M059J (cell line): ENCODE measurements around the gene IL18R1. TPM values are rescaled to one million over a fixed set of nuclear protein-coding genes. Genes with fewer than 3 reads are reported as not detected.

Experiments
- DNase-seq: peaks from one replicate; pipeline ENCODE4 v3.0.0-alpha.2; 2012; ENCODE audit warnings: low read depth
- total RNA-seq: library from RNA; depleted of rRNA; stranded (reverse); fragments of >200 nt; shearing (Covaris generic); gene quantifications from 2 replicates; pipeline ENCODE4 v1.2.3, GENCODE V29; 2014

IL18R1 gene
- total RNA-seq, 1 experiment from 2014 or later, result not detected

DNA sequence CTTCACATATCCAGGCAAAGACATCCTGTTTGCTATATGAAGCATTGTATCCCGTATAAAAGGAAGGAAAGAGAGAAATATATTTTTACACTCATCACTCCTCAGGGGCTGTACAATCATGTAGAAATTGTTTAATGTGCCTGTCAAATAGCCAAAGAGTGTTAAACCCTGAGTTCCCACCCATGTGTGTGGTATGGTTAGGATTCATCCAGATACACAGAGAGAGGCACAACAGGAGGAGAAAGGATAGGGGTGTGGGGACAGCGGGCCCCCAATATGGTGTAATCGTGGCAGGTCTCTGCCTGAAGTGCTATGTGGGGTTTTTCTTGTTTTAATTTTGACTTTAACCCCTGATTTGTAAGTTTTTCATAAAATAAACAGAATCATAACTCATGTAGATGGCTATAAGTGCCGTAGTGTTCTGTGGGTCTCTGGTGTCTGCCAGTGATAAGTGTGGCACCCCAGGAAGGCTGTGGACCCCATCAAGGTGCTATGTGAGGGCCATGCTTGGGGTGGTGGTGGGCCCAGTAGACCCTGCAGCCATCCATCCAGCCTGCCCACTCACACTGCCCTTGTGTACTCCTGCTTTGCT lies 10.2 kb upstream of the IL18R1 start:
- no peak for DNase-seq

DNA sequence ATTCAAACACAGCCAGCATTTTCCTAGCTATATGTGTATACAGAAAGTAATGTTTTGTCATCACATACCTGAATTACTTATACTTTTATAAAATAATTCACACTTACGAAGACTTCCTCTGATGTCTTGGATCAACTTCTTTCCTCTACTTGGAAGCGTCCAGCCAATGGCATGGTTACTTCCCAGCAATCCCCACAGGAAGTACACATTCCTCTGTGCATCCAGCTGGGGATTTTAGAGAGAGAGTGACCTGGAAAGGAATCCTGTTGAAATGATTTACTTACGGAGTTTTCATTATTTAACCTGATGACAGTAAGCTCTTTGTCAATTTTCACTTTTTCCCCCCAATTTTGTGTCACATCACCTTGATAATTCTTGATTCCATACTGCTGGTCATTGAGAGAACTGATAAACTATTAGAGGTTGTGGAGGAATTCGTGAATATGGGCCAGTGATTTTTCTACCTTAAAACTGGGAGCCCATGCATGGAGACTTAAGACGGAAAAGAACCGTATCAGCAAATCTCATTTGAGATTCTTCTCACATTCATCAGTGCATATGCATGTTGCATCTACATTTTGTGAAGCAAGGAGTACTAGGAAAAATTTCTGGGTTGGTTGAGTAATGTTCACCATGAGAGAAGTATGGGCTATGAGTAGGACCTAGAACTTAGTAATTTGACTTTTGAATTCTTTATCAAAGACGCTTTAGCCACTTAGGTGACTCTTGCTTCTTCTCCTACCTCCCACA lies 9.0 kb upstream of the IL18R1 start:
- no peak for DNase-seq

DNA sequence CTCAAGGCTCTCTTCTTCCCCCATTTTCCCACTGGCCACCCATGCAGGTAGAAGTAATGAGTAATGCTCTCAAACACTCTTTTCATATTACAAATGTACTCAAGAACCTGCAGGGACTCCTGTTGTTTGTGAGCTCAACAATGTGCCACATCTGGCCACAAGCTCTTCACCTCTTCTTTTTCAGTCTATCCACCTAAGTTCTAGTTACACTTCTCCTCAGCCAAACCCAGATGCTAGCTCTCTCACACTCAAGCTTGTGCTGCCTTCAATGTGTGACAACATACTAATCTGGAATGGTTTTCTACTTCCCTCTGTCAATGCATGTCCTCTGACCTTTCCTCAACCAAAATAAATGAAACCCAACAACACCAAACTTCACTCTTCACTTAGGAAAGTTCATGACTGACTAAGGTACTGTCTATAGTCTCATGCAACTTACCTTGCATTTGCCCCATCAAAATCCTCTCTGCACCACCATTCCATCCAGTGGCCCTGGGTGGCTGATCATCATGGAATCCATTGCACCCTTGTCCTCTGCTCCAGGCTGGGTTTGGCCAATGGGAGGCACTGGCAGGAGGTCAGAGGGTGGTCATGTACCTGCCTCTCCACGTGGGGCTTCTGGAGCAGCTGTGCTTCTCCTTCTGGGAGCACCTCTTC lies 5.3 kb upstream of the IL18R1 start:
- DNase-seq, result no peak

DNA sequence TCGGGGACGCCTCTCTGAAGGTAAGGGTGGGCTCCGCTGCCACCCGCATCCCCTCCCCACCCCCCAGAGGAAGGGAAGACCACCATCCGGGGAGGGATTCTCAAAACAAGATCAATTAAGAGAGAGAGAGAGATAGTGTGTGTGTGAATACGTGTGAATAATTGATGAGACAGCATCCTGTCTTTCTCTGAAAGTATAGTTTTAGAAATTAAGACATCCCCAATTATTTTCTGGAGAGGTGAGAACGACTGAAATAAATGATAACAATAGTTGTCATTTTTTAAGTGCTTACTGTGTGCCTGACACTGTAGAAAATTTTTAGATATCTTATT lies 751 bp downstream of the IL18R1 start:
- no peak for DNase-seq

DNA sequence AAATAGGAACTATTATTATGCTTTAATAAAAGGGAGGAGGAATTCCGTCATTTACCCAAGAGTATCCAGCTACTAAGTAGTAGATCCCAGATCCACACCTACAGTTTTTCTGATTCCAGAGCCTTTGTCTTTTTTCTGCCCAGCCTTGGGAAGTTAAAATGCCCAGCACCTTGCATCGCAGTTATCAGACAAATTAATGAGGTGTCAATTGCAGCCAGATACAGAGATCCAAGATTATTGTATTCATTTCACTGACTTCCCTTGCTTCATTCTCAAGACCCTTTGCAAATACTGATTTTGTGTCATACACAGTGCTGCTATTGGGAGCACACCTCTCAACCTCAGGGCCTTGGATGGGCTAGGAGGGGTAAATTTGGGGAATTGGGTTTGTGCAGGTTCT lies 1.1 kb downstream of the IL18R1 start:
- DNase-seq, result no peak

DNA sequence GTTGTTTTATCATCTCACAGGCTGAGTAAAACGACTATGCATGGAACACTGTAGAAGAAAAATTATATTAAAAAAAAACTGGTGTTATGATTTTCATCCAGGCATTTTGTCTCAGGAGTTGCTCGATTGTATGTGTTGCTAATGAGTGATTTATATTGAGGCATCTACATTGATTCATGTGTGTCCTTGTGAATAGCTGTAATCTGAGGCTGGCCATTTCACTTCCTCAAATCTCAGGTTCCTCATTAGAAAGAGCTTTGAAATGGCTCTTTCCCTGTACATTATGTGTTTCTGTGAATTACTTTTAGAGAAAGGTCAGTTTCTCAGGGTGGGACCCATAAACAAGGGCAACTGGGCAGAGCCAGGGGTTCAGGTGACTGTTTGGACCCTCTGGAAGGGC lies 2.3 kb downstream of the IL18R1 start:
- no peak for DNase-seq

DNA sequence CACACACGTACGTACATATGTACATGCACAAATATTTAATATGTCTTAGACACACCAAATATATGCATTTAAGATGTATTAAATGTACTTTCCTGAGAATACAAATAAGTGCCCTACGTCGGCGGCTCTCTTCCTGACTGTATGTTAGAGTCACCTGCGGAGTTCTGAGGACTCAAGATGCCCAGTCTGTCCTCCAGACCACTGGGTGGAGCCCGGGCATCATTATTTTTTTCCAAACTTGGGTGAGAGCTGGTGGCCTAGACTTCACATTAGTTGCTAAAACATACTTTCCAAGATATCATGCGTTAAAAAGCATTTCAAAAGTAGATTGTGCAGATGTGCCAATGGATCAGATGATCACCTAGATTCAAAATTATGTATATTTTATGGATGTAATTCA lies 2.9 kb downstream of the IL18R1 start:
- DNase-seq, result no peak

DNA sequence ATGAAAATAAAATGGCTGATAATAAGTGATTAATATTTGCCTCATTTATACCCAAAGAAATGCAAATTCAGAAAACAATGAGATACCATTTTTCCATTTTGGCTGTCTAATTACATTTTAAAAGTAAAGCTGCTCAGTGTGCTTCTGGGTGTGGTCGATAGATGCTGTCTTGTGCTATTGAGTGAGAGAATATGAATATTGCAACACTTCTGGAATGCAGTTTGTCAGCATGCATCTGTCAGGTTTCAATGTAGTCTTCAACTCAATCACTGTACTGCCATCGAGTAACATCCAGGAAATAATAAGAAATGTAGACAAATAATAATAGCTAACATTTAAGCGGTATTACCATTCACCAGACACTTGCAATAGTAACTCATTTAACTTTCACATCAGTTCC lies 3.9 kb downstream of the IL18R1 start:
- DNase-seq, result no peak

DNA sequence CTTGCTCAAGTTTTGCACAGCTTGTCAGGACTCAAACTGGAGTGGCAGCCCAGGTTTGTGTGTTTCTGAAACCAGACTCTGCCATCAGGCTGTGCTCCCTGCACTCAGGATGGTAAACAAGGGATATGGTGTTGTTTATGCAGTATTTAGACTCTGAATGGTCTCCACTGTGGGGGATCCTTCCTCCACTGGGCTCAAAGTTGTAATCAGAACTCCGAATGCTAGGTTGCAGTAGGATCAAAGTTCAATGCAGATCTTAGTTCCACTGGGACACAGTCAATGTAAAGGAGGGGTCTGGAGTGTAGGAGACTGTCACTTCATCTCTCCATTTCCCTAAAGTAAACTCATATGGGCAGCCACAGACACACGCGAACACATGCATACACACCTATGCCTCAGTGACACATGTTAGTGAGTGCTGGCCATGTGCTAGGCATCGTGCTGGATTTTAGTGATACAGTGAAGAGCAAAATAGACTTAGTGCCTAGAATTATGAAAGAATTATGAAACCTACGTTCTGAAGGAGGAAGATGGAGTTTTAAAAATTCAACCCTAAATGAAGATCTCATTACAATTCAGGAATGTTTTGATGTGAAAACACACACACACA lies 6.1 kb downstream of the IL18R1 start:
- no peak for DNase-seq

DNA sequence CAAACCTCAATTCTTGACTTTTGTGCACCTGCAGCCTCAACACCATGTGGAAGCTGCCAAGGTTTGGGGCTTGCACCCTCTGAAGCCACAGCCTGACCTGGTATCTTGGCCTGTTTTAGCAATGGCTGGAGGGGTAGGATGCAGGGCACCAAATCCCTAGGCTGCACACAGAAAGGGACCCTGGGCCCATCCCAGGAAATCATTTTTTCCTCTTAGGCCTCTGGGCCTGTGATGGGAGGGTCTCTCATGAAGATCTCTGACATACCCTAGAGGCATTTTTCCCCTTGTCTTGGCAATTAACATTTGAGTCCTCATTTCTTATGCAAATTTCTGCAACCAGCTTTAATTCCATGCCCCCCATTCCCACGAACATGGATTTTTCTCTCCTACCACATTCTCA lies 10.2 kb downstream of the IL18R1 start:
- no peak for DNase-seq

DNA sequence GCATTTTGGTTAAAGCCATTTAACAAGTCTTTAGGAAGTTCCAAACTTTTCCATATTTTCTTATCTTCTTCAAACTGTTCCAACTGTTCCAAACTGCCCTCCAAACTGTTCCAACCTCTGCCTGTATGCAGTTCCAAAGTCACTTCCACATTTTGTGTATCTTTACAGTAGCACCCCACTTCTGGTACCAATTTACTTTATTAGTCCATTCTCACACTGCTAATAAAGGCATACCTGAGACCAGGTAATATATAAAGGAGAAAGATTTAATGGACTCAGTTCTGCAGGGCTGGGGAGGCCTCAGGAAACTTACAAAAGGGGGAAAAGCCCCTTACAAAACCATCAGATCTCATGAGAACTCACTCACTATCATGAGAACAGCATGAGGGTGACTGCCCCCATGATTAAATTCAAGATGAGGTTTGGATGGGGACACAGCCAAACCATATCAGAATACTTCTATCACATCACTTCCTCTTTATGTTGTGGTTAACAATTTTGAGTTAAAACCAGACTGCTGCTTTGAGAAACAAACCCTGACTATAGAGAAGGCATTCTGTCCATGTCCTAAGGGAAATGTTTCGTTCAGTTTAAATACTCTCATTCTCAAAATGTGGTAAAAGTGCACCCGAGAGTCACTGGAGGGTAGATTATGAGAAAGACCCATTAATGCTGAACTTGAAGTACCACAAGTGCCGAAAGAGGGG lies 11.0 kb downstream of the IL18R1 start:
- DNase-seq, result no peak

DNA sequence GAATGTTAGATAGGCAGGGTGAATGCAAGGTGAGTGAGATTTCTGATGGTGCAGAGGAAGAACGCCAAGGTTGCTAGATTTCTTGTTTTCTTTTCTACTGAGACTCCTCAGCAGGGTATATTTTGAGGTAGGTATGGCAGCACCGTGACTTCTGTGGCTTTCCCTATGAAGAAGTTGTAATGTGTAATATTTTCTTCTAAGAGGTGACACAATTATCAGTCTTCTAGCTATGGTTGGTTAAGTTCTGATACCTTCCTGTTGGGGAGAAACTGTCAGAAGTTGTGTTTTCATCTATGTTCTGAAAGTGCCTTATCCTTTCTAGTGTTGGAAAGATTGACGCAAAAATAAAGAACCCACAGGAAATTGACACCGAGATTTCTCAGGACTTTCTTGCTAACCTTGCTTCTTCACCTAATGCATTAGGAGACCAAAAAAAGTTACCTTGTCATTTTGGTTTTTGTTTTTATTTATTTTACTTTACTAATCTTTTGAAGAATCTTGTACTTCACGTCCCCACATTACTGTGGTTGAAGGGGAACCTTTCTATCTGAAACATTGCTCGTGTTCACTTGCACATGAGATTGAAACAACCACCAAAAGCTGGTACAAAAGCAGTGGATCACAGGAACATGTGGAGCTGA lies 11.9 kb downstream of the IL18R1 start:
- DNase-seq, result no peak

DNA sequence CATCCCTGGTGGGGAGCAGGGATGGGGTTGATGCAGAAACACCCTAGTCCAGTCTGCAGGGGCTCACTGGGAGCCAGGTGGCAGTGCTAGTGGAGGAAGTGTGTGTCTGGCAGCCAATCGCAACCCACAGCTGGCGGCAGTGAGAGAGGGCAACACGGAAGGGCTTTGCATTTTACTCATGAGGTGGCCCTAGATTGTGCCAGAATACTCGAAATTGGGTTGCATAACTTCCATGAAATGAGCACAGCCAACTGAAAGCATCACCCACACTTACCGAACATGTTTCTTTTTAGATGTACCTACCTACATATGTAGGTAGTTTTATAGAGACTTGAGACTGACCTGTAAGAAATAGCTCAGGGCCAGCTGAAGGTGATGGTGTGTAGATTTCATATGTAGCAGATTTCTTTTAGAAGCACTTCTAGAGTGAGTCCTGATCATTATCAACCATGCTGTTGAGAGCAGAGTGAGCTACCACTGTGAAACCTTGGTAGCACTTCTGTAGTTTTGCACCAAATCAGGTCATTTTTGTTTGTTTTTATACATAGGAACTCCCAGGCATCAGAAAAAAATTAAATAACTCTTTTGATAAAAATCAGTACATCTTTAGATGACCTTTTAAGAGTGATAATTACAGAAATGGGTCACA lies 13.0 kb downstream of the IL18R1 start:
- no peak for DNase-seq

DNA sequence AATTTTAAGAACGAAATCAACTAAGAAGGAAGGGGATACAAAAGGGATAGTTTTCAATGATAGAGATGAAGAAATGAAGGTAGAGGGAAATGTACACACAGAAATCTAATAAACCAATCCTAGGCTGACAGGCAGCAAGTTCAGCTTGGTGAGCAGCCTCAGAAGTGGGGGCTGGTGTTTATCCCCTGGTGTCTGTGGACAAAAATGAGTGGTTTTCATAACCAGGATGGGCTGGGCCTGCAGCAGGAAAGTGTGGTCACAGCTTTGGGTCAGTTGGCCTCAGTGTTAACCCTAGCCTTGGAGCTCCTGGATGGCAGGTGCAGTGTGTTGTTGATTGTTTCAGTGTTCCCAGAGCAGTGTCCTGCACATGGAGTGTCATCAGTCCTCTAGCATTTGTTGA lies 14.3 kb downstream of the IL18R1 start:
- no peak for DNase-seq

DNA sequence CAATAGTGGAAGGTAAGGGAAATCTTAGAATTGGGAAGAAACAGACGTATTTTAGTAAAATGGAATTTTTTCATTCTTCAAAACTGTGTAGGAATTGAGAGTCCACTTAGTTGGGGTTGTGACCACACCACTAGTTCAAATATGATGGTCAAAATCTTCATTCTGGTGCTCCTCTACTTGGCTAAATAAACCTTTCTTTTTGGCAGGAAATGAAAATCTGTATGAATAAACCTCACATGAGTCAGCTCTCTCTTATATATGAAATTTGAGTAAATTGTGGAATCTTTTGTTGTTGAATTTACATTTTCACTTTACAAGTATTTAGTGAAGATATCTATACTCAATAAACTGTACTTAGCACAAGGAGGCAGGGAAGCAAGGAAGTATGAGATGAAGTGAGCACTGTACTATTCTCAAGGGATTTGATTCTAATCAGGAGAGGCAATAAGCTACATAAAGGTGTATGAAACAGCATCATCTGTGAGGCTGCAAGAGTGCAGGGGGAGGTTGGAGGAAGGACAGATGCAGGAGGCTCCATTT lies 20.5 kb downstream of the IL18R1 start:
- DNase-seq, result no peak

DNA sequence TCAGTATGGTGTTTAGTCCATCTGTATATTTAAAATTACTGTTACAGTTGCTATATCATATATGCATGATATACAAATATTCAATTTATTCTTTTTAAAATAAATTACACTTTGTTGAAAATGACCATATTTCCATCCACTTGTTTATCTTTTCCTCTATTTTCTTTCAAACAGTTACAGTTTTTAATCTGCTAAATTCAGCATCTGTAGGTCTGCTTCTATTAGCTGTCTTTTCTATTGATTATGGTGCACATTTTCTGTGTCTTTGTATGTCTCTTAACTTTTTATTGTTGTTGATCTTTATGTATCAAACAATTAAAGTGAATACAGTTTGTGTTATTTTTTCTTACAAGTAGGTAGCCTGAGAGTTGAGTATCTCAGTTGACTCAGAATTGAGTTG lies 28.1 kb downstream of the IL18R1 start:
- DNase-seq, result no peak

DNA sequence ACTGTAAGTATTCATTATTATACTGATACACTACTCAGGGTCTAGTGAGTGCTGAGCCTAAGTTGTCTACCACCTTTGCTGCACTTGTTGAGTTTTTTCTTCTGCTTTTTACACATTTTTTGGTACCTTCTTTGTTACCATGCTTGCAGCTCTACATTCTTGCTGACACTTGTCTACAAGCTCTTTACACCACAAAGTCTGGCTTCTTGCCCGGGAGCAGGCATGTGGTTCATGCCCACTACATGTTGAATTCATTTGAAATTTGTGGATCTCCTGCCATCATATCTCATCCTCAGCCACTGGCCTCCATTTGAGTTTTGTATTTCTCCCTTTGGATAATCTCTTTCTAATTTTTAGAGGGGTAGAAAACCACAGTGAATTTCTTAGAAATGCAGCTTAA lies 29.9 kb downstream of the IL18R1 start:
- DNase-seq, result no peak

DNA sequence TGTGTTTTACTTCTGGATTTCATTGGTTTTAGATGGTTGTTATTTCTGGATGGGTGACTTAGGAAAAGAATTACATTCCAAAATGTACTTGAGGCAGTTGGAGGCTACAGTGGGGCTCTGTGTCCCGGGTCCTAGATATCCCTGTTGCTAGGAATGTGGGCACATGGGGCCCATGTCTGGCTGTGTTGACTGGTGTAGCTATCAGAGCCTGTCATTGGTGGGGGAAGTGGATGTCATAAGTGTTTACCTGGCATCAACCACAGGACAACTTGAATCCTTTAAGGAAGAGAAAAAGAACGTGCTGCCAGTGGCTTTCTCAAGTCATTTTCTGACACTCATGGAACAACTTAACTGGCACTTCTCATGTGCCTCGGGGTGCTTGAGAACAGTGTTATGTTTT lies 30.4 kb downstream of the IL18R1 start:
- DNase-seq, result no peak

DNA sequence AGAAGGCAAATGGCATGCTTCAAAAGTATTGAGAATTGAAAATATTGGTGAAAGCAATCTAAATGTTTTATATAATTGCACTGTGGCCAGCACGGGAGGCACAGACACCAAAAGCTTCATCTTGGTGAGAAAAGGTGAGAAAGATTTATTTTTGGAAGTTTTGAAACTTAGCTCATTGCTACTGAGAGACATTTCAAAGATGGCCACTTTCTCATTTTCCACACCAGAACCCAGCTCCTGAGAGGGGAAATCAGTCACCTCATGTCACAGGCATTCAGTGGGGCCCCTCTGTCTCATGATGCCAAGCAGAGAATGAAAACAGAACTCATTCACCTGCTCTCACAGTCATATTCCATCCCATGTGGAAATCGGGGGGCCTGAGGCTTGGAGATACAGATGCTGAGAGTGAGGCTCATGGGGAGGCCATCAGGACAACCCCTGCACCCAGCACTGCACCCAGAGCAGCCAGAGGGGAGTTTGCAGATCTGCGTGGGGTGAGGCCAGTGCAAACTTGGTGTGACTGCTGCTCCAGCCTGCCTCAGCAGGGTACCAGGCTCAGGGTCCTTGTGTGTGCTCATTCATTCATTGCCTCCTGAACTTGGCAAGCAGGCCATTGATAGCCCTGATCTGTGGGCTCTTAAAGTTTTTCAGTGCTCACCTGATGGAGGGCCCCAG lies 31.4 kb downstream of the IL18R1 start:
- no peak for DNase-seq

DNA sequence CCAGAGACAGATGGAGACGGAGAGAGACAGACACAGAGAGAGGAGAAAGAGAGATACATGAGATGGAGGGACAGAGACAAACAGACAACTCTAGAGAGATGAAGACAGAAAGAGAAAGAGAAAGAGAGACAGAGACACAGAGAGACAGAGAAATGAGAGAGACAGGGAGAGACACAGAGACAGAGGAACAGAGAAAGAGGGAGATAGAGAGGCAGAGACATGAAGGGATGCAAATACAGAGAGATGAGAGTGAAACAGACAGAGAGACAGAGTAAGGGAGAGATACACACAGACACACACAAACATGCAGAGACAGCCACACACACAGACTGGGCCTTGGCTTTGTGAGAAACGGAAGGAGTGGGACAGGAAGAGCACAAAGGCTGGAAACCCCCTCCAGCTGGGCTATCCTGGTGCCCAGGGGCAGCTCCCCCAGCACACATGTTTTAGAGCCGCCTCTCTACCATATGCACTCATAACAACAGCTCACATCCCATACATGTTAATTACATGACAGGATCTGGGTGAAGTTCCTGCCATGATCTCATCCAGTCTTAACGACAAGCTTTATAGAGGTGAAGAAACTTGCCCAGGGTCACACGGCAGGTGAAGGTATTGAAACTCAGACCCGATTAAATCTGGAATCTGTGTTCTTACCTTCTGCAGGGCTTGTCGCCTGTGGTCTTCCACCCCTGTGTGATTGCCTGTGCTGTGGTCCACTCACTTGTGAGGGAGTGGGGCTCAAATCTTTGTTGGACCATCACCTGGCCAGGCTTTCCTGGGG lies 32.4 kb downstream of the IL18R1 start:
- no peak for DNase-seq
